Hair follicle dermal papilla cell (primary cell): ENCODE results near the gene WTIP. TPM values are rescaled to one million over a fixed set of nuclear protein-coding genes. Genes with fewer than 3 reads are reported as not detected.

ENCODE experiments used
- total RNA-seq: library from RNA; depleted of rRNA; stranded (reverse); fragments of >200 nt; gene quantifications from 2 replicates; pipeline ENCODE4 v1.2.3, GENCODE V29; 2012

The WTIP gene
- 37.5 and 40.2 TPM in 2 replicates for total RNA-seq

GRCh38 chr19:34480971-34481841 is at the start of gene WTIP:
Gene WTIP, plus strand, starts transcription at chr19:34481758. Its CDS starts 217 bp downstream, at chr19:34481975.

Other genes with a start within 250 kb of the WTIP start
- gene GARRE1, start 227.2 kb upstream of the WTIP start, total RNA-seq, result 18.9 and 24.7 TPM in 2 replicates
- 146 and 148 TPM in 2 replicates for gene GPI, start 116.6 kb upstream of the WTIP start, total RNA-seq
- 6.5 and 7.9 TPM in 2 replicates for gene PDCD2L, start 77.4 kb upstream of the WTIP start, total RNA-seq
- gene UBA2, start 53.4 kb upstream of the WTIP start, total RNA-seq, result 82.2 and 95.6 TPM in 2 replicates
- gene SCGB2B2, start 195.4 kb downstream of the WTIP start, total RNA-seq, result 0.16 and 0.24 TPM in 2 replicates
- gene ZNF302, start 195.9 kb downstream of the WTIP start, total RNA-seq, result 18.0 and 19.8 TPM in 2 replicates